Thyroid gland (tissue), 4 donors: ENCODE results near the gene TCIRG1.

Experiments used
- POLR2A ChIP-seq, 2 donors: fragments of 450-650 bp; IDR thresholded peaks; one replicate each; pipeline ENCODE4 v1.6.1; 2017; ENCODE audit warnings: antibody characterized with exemption in 2 of 2, mild to moderate bottlenecking in 2 of 2, moderate library complexity in 1 of 2
- TF ChIP-seq, protein P1 (sequence below), 6 experiments: fragments of 200-600 bp in 3 of 6; fragments of 450-650 bp in 3 of 6; sonication (generic) in 3 of 6; IDR thresholded peaks; one replicate each; pipeline ENCODE4 v1.5.1; 2016 to 2019; ENCODE audit warnings: antibody characterized with exemption in 6 of 6, mild to moderate bottlenecking in 2 of 6, inconsistent platforms in 1 of 6, moderate library complexity in 1 of 6

DNA sequence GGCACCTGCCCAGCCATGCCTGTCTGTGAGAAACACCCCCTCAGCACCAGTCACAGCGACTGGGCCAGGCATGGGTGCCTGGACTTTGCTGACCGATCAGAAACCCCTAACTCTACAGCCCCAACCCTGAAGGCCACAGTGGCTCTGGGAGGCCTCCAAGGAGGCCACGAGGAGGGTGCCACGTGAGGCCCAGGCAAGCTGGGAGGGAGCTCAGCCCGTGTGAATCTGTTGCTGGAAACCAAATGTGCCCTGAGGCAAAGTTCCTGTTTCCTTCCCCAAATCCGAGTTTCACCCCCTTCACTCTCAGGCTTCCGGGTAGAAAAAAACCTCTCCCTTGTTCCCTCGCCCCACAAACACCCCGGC is 36.3 kb upstream of the TCIRG1 start:
- TF ChIP-seq, protein P1, sequence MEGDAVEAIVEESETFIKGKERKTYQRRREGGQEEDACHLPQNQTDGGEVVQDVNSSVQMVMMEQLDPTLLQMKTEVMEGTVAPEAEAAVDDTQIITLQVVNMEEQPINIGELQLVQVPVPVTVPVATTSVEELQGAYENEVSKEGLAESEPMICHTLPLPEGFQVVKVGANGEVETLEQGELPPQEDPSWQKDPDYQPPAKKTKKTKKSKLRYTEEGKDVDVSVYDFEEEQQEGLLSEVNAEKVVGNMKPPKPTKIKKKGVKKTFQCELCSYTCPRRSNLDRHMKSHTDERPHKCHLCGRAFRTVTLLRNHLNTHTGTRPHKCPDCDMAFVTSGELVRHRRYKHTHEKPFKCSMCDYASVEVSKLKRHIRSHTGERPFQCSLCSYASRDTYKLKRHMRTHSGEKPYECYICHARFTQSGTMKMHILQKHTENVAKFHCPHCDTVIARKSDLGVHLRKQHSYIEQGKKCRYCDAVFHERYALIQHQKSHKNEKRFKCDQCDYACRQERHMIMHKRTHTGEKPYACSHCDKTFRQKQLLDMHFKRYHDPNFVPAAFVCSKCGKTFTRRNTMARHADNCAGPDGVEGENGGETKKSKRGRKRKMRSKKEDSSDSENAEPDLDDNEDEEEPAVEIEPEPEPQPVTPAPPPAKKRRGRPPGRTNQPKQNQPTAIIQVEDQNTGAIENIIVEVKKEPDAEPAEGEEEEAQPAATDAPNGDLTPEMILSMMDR (IDR thresholded peaks at IDR 0.05), result no peak
- no peak for TF ChIP-seq POLR2A (IDR thresholded peaks at IDR 0.05)
